HG02884 (cell line): ENCODE measurements around the gene NKAIN4.
A peak's percentile ranks its signal among the peaks of the same experiment; 100 is the strongest.

Source experiments
- ATAC-seq: cut with Tn5 transposase; IDR thresholded peaks from one replicate; pipeline ENCODE4 v1.9.1; 2021; ENCODE audit warnings: mild to moderate bottlenecking, moderate library complexity; ENCODE audit not compliant: unreplicated experiment

Gene NKAIN4

DNA sequence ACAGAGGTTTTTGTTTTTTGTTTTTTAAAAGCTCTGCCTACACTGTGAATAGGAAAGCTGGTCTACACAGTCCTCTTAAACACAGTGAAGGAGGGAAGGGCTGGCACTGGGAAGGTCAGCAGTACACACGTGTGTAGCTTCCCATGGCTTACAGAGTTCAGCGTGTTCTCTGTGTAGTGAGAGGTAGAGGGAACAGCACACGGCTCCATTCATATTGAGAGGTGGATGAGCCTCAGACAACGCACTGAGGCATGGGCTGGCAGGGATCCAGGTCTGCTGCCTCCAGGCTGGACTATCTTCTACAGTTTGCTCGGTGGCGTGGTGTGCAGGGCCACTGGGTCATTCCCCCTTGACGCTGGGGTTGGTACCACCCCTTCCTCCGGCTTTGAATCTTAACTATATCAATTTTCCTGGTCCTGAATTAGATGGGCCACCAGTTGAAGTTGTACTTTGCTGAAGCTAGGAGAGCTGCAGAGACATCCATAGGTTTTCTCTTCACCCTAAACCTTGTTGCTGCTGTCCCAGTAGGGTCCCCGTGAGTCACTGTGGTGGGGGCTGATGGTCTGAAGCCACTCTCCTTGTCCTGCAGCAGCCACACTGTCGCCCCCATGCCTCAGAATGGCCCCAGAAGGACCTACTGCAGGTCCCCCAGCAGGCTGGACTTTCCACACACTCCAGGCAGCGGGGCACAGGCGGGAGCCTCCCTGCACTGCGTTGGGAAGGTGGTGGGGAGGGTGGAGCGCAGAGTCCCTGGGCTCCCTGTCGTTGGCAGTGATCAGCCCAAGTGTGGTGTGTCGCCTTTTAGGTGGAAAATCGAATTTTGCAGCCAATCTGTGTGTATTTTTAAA, 20.3 kb upstream of the NKAIN4 start:
- no peak for ATAC-seq

GRCh38 chr20:63273635-63274380, 19.5 kb upstream of the NKAIN4 start:
- ATAC-seq: no peak

- no peak for ATAC-seq
Measured at GRCh38 chr20:63273059-63273579, 18.9 kb upstream of the NKAIN4 start.

GRCh38 chr20:63272105-63273058, 18.1 kb upstream of the NKAIN4 start, which contains the start of gene ARFGAP1:
TSS of gene ARFGAP1 (plus strand) at chr20:63272813. CDS start at chr20:63275581, 2,768 bp downstream.
- peak; percentile 93 for ATAC-seq

GRCh38 chr20:63270606-63271325, 16.5 kb upstream of the NKAIN4 start:
- ATAC-seq: no peak

DNA sequence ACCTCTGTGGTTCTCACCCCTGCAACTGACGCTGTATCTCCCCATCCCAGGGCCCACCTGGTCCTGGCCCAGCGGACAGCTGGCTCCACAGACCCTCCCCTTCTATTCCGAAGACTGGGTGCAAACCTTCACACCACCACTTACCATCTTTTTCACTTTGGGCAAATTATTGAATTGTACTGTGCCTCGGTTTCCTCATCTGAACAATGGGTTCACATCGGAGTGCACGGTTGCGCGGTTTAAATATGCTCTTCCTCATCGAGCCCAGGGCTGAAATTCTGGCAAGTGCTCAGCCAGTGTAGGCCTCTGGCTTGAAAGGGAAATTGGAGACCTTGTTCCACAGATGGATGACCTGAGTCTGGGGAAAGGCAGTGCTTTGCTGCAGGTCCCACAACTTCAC, 15.5 kb upstream of the NKAIN4 start:
- ATAC-seq: no peak

GRCh38 chr20:63268671-63269439, 14.6 kb upstream of the NKAIN4 start:
- no peak for ATAC-seq

DNA sequence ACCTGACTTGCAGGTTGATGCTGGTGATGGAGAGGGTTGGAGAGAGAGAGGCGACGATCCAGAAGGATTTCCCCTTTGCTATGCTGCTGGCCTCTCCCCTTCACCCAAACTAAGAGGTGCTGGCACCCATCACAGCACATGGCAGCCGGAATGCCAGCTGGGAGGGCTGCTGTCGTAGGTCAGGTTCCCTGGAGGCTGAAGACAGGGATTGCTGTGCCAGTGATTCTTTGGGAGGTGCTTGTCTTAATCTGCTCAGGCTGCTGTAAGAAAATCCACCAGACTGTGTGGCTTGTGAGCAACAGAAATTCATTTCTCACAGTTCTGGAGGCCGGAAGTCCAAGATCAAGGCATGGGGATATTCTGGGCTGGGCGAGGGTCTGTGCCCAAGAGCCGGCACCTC, 14.0 kb upstream of the NKAIN4 start:
- no peak for ATAC-seq

- ATAC-seq: no peak
Measured at GRCh38 chr20:63267691-63268090, 13.4 kb upstream of the NKAIN4 start.

GRCh38 chr20:63265891-63266515, 11.7 kb upstream of the NKAIN4 start:
- no peak for ATAC-seq

GRCh38 chr20:63264519-63264918, 10.3 kb upstream of the NKAIN4 start:
- no peak for ATAC-seq

DNA sequence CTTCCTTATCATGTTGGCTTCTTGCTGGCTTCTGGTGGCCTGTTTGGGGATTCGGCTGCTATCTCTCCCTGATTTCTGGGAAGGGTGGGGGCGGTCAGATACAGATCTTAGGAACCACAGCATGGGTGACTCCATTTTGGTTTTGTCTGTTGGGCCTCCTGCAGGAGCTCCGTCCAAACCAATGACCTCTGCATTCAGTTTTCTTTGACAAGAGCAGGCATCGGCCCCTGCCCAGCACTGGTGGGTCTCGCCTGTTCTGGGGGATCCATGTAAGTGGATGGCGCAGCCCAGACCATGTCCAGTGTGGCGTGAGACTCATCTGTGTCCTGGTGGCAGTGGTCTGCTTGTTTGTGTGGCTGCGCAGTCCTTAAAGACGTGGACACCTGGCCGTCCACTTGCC, 9.7 kb upstream of the NKAIN4 start:
- no peak for ATAC-seq

DNA sequence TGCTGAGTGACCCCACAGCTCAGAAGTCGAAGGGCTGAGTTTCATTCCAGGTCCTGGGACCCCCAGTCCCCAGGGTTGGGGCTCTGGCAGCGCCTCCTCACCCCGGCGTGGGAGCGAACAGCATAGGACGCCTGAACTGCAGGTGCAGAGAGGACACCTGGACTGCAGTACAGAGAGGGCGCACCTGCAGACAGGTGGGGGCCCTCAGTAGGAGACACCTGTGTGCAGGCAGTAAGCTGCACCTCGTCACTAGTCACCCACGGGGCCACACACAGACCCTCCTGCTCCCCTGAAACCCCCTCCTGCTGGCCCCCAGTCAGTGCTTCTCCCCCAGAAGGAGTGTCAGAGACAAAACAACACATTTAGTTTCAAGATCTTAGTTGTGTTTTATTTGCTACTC, 8.6 kb upstream of the NKAIN4 start:
- ATAC-seq: no peak

GRCh38 chr20:63261795-63262528, 7.7 kb upstream of the NKAIN4 start:
- ATAC-seq: no peak

DNA sequence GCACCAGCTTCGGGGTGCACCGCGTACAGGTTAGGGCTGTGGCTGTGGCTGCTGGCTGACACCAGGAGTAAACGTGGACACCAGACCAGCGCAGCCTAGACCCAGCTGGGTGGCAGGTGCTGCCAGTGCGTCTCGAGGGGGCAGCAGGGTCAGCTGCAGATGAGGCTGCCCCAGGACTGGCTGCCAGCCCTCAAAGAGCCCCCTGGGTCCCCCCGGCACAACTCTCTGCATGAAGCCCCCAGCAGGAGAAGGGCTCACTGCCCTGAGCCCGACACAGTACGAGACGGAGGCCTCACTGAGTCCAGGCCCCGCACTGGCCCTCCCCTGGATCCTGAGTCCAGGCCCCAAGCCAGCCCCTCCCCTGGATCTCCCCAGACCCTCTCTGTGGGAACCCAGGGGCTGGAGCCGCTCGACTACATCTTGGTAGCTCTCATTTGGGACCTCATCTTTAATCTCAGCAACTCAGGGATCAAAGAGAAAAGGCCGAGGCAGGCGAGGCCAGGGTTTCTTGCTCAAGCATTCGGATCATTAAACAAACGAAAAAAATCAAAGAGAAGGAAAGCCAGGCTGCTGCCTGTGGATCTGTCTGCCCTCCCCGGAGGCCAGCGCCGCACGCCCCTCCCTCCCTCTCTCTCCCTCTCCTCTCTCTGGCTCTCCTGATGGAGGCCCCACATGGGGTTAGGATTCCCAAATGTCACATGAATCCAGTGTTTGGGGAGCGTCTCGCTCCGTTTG, 7.0 kb upstream of the NKAIN4 start:
- ATAC-seq: no peak

GRCh38 chr20:63260521-63260920, 6.3 kb upstream of the NKAIN4 start:
- ATAC-seq: no peak

DNA sequence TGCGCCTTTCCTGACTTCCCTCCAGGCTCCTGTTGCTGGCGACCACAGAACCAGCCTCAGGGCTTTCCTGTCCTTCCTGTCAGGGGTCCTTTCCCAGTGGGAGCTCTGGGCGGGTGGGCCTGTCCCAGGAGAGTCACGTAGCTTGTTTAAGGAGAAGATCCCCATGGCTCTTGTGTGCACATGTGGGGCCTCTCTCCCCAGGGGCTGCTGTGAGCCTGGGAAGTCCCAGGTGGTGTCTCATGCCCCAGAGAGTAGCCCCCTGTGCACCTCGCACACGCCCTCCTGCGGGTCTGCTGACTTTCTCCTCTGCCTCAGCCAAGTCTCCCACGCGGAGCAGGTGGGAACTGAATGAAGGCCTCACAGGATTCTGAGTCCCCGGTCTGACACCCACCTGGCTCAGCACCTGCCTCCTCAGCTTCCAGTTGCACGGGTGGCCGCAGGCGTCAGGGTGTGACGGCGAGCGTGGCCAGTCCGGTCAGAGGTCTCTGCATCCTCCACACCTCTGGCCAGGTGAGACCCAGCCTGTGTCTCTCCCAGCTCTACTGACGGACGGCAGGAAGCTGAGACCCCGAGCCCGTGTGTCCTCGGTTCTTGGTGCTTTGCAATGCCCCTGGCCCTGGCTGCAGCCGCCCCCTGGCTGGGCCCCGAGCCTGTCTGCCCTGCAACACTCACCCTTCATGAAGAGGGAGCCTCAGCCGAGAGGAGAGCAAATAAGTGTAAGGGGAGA, 5.6 kb upstream of the NKAIN4 start:
- no peak for ATAC-seq
